ENCODE measurements around the gene PALB2. TPM values are rescaled to one million over a fixed set of nuclear protein-coding genes. Genes with fewer than 3 reads are reported as not detected.

PALB2 gene
- total and polyA plus RNA-seq, 2 of the 13 experiments (the other 11 are each of a cell fraction or from before 2014, with no cell fraction given): 12.1 to 40.9 TPM

- TF ChIP-seq MLXIP (CRISPR knock-in tag; IDR thresholded peaks at IDR 0.05; ENCODE audit: borderline replicate concordance): no peak
- TF ChIP-seq ZNF674 (CRISPR knock-in tag; IDR thresholded peaks at IDR 0.05; ENCODE audit: low read depth): no peak
- TF ChIP-seq HNRNPUL1 (IDR thresholded peaks at IDR 0.05; ENCODE audit: low read depth, low read length): no peak
- no peak for TF ChIP-seq NONO (IDR thresholded peaks at IDR 0.05)
- TF ChIP-seq NONO (CRISPR knock-in tag; conservative IDR thresholded peaks at IDR 0.05): no peak
- TF ChIP-seq, protein P1, sequence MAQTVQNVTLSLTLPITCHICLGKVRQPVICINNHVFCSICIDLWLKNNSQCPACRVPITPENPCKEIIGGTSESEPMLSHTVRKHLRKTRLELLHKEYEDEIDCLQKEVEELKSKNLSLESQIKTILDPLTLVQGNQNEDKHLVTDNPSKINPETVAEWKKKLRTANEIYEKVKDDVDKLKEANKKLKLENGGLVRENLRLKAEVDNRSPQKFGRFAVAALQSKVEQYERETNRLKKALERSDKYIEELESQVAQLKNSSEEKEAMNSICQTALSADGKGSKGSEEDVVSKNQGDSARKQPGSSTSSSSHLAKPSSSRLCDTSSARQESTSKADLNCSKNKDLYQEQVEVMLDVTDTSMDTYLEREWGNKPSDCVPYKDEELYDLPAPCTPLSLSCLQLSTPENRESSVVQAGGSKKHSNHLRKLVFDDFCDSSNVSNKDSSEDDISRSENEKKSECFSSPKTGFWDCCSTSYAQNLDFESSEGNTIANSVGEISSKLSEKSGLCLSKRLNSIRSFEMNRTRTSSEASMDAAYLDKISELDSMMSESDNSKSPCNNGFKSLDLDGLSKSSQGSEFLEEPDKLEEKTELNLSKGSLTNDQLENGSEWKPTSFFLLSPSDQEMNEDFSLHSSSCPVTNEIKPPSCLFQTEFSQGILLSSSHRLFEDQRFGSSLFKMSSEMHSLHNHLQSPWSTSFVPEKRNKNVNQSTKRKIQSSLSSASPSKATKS (CRISPR knock-in tag; IDR thresholded peaks at IDR 0.05): no peak
- no peak for TF ChIP-seq JUNB (CRISPR knock-in tag; IDR thresholded peaks at IDR 0.05; ENCODE audit: borderline replicate concordance)
- no peak for TF ChIP-seq ZNF451 (CRISPR knock-in tag; IDR thresholded peaks at IDR 0.05)
- TF ChIP-seq ZNF563 (CRISPR knock-in tag; IDR thresholded peaks at IDR 0.05): no peak
Observed at GRCh38 chr16:23573817-23574216, 67.3 kb downstream of the PALB2 start (continued).

Measured in HepG2 (cell line).